Sigmoid colon (tissue), 4 donors: ENCODE data around the gene BNIPL.

Experiments
- EP300 ChIP-seq, 4 donors: sonication (generic); formaldehyde crosslinking; IDR thresholded peaks; one replicate each; pipeline ENCODE4 v1.6.1; 2017; ENCODE audit warnings: antibody characterized with exemption in 4 of 4
- POLR2A ChIP-seq, 2 donors: fragments of 450-650 bp; IDR thresholded peaks; one replicate each; pipeline ENCODE4 v1.6.1; 2016; ENCODE audit warnings: antibody characterized with exemption in 2 of 2, mild to moderate bottlenecking in 2 of 2, moderate library complexity in 2 of 2
- POLR2AphosphoS5 ChIP-seq, 4 donors: sonication (generic); formaldehyde crosslinking; IDR thresholded peaks; one replicate each; pipeline ENCODE4 v1.6.1; 2017; ENCODE audit warnings: antibody characterized with exemption in 4 of 4
- TF ChIP-seq, protein P1 (sequence below), 4 experiments: fragments of 450-650 bp in 3 of 4; fragments of 200-600 bp in 1 of 4; IDR thresholded peaks; one replicate each; pipeline ENCODE4 v1.5.1; 2016 to 2019; ENCODE audit warnings: antibody characterized with exemption in 4 of 4, mild to moderate bottlenecking in 3 of 4, moderate library complexity in 2 of 4

DNA sequence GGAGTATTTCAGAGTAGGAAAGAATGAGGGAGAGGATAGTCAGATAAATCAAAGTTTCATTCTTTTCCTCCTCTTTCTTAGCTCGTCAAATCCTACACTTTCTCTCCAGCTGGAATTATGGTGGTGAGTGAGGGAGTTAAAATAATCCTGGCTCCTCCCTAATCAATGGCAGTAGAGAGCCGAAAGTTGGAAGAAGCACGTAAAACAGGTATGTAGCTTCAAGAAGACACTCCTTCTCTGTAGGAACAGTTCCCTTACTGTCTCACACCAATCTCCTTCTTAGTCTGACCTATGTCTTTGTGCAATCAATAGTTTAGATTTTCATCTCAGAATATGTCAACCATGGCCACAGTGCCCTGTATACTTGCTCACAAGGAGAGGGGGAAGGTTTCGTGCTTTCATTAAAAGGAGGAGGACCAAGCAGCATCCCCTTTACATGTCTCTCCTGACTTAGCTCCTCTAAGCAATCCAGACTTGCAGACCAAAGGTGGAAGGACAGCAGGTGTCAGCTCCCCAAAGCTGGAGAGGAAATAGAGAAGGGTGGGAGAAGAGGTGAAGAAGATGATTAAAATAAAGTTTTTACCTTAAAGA is 30.6 kb upstream of the BNIPL start:
- TF ChIP-seq, protein P1, sequence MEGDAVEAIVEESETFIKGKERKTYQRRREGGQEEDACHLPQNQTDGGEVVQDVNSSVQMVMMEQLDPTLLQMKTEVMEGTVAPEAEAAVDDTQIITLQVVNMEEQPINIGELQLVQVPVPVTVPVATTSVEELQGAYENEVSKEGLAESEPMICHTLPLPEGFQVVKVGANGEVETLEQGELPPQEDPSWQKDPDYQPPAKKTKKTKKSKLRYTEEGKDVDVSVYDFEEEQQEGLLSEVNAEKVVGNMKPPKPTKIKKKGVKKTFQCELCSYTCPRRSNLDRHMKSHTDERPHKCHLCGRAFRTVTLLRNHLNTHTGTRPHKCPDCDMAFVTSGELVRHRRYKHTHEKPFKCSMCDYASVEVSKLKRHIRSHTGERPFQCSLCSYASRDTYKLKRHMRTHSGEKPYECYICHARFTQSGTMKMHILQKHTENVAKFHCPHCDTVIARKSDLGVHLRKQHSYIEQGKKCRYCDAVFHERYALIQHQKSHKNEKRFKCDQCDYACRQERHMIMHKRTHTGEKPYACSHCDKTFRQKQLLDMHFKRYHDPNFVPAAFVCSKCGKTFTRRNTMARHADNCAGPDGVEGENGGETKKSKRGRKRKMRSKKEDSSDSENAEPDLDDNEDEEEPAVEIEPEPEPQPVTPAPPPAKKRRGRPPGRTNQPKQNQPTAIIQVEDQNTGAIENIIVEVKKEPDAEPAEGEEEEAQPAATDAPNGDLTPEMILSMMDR (IDR thresholded peaks at IDR 0.05), result no peak
- no peak for TF ChIP-seq POLR2A (IDR thresholded peaks at IDR 0.05)
- no peak for TF ChIP-seq EP300 (IDR thresholded peaks at IDR 0.05)
- no peak for TF ChIP-seq POLR2AphosphoS5 (IDR thresholded peaks at IDR 0.05)
